ENCODE measurements around the gene SLC35G4. TPM values are rescaled to one million over a fixed set of nuclear protein-coding genes. Genes with fewer than 3 reads are reported as not detected.

The SLC35G4 gene
- total and polyA plus RNA-seq, 2 experiments from 2014 or later = not detected

DNA sequence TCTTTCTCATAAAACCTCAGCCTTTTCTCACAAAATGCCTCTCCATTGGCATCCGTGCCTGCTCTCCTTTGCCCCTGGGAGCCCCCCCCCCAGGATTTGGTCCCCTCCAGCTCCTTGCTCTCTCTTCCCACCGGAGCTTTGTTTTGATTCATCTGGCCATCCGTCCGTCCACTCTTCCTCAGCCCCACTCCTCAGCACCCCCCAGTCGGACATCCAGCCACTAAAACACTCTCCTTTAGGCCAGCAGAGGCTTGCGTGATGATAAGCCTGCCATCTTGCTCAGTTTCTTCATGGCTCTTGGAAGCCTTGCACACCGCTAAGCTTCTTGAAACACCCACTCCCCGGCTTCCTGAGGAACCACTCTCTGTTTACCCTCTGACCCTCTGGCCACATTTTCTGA lies 48.2 kb downstream of the SLC35G4 start:
- Histone ChIP-seq H3K27ac (no peak overlapping the region), H3F3A (ENCODE audit: insufficient read depth) (no peaks in the 10 kb centered on the region), H3K36me3 (ENCODE audit: low read depth) (no peaks in the 10 kb centered on the region), H3K9me2 (ENCODE audit: insufficient read depth) (no peaks in the 10 kb centered on the region), H3K4me1 (ENCODE audit: insufficient read depth) (no peaks in the 10 kb centered on the region), H3K9me3 (ENCODE audit: low read depth) (no peaks in the 10 kb centered on the region), H3K9ac (no peak overlapping the region), H3K4me2 (ENCODE audit: unreplicated experiment) (no peak overlapping the region), H4K20me1 (ENCODE audit: insufficient read depth) (no peaks in the 10 kb centered on the region), H3K79me2 (ENCODE audit: insufficient read depth) (no peaks in the 10 kb centered on the region), H2AFZ (no peak overlapping the region), H3K4me3 (no peak overlapping the region), H3K27me3 (replicated peaks; ENCODE audit: insufficient read depth) (peaks cover 38% of the 10 kb centered on the region; the same call in 1 of the 2 replicates)
- TF ChIP-seq EZH2phosphoT487 (IDR thresholded peaks at IDR 0.05; ENCODE audit: insufficient read depth, low read depth) (no peak), EZH2 (IDR thresholded peaks at IDR 0.05; ENCODE audit: insufficient read depth, poor library complexity, severe bottlenecking) (no peak)
- in situ Hi-C loops (cut with MboI) = no loop called here
- DNase-seq = no peak
- WGBS, 2 experiments (ENCODE audit: low coverage in 1 of 2, low lambda C conversion rate in 2 of 2, missing lambda C conversion rate in 2 of 2) = 74 to 79% methylated on average over 5 to 8 of the region's 8 CpGs

DNA sequence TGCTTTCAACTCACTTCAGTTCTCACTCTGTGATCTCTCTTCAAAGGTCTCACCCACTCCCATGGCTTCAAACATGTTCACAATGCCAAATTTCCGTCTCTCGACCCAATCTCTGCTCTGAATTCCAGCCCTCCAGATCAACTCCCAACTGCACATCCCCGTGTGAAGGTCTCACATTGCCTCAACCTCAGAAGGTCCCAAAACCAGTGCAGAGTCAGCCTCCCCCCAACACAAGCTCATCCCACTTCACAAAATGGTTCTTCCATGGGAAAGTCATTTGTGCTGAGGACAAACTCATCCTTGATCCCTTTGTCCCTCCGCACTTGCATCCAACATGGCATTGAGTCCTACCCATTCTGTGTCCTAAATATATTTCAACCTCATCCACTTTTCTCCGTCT lies 48.6 kb downstream of the SLC35G4 start:
- in situ Hi-C loops (cut with MboI) = no loop called here
- H3F3A ChIP-seq (ENCODE audit: insufficient read depth) = no peaks in the 10 kb centered on the region
- H3K27me3 ChIP-seq (replicated peaks; ENCODE audit: insufficient read depth) = peaks cover 36% of the 10 kb centered on the region; the same call in 1 of the 2 replicates

DNA sequence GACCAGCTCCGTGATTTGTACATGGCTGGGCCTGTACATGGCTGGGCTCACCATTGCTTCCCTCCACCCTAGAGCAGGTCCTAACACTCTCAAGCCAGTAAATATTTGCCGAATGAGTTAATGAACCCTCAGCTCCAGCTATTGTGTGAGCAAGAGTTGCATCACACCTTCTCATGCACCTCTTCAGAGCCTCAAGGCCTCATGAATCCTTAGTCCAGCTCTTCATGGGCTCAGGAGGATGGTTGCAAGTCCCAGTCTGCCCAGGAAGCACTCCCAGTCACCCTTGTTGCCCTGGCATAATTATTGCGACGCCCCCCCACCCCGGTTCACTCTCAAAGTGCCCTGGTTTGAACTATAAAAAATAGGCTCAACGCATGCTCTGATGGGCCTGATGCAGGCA lies 49.6 kb downstream of the SLC35G4 start:
- Histone ChIP-seq H3K9ac (no peak overlapping the region), H4K20me1 (ENCODE audit: insufficient read depth) (no peaks in the 10 kb centered on the region), H2AFZ (no peak overlapping the region), H3F3A (ENCODE audit: insufficient read depth) (no peaks in the 10 kb centered on the region), H3K4me3 (no peak overlapping the region), H3K4me1 (ENCODE audit: insufficient read depth) (no peaks in the 10 kb centered on the region), H3K27me3 (replicated peaks; ENCODE audit: insufficient read depth) (peaks cover 35% of the 10 kb centered on the region; the same call in 1 of the 2 replicates), H3K9me2 (ENCODE audit: insufficient read depth) (no peaks in the 10 kb centered on the region), H3K9me3 (ENCODE audit: low read depth) (no peaks in the 10 kb centered on the region), H3K27ac (no peak overlapping the region), H3K36me3 (ENCODE audit: low read depth) (no peaks in the 10 kb centered on the region), H3K4me2 (ENCODE audit: unreplicated experiment) (no peak overlapping the region), H3K79me2 (ENCODE audit: insufficient read depth) (no peaks in the 10 kb centered on the region)
- in situ Hi-C loops (cut with MboI) = no loop called here
- WGBS, 2 experiments (ENCODE audit: low coverage in 1 of 2, low lambda C conversion rate in 2 of 2, missing lambda C conversion rate in 2 of 2) = 62 to 63% methylated on average over 6 of the region's 6 CpGs
- DNase-seq = peak; percentile 22
- TF ChIP-seq EZH2 (IDR thresholded peaks at IDR 0.05; ENCODE audit: insufficient read depth, poor library complexity, severe bottlenecking) (no peak), EZH2phosphoT487 (IDR thresholded peaks at IDR 0.05; ENCODE audit: insufficient read depth, low read depth) (no peak)

More for the DNA sequence above, 48.6 kb downstream of the SLC35G4 start:
- Histone ChIP-seq H3K9me3 (ENCODE audit: low read depth) (no peaks in the 10 kb centered on the region), H3K9me2 (ENCODE audit: insufficient read depth) (no peaks in the 10 kb centered on the region), H3K27ac (no peak overlapping the region), H4K20me1 (ENCODE audit: insufficient read depth) (no peaks in the 10 kb centered on the region), H3K4me3 (no peak overlapping the region), H3K79me2 (ENCODE audit: insufficient read depth) (no peaks in the 10 kb centered on the region), H3K4me2 (ENCODE audit: unreplicated experiment) (no peak overlapping the region), H3K4me1 (ENCODE audit: insufficient read depth) (no peaks in the 10 kb centered on the region), H3K9ac (no peak overlapping the region), H2AFZ (no peak overlapping the region), H3K36me3 (ENCODE audit: low read depth) (no peaks in the 10 kb centered on the region)
- DNase-seq = no peak
- whole genome bisulfite sequencing, 2 experiments (ENCODE audit: low coverage in 1 of 2, low lambda C conversion rate in 2 of 2, missing lambda C conversion rate in 2 of 2) = 61 to 68% methylated on average over 5 of the region's 5 CpGs
- TF ChIP-seq EZH2 (IDR thresholded peaks at IDR 0.05; ENCODE audit: insufficient read depth, poor library complexity, severe bottlenecking) (no peak), EZH2phosphoT487 (IDR thresholded peaks at IDR 0.05; ENCODE audit: insufficient read depth, low read depth) (no peak)

Small RNAs within 50 kb of the gene (microRNA-seq; reads per million reads assigned to microRNA genes)
- not detected for gene MIR7153 (ENCODE audit: borderline number of aligned reads)

Small RNAs within 50 kb of the gene (small RNA-seq; reads per million reads assigned to genes)
- not detected for gene AP001120.4 (ENCODE audit: low read depth, low replicate concordance)

Other genes starting within 250 kb of the SLC35G4 start
- 0.25 and 3.0 TPM in 2 replicates for gene GNAL, start 79.7 kb downstream of the SLC35G4 start, total RNA-seq (2014; rRNA removed; shearing (Covaris generic))
- 0.16 and 0.19 TPM in 2 replicates for gene GNAL, start 79.7 kb downstream of the SLC35G4 start, polyA plus RNA-seq (2016; fragmentation: Nextera tagmentation; extraction: Ambion mirVana)
- gene CHMP1B, start 241.8 kb downstream of the SLC35G4 start, total RNA-seq (2014; rRNA removed; shearing (Covaris generic)) = 47.4 and 47.8 TPM in 2 replicates
- 47.1 and 49.2 TPM in 2 replicates for gene CHMP1B, start 241.8 kb downstream of the SLC35G4 start, polyA plus RNA-seq (2016; fragmentation: Nextera tagmentation; extraction: Ambion mirVana)

All from GM23248 (cell line).